HG03280 (cell line): Measurements from ENCODE around the gene LEMD1.

Experiments
- ATAC-seq: cut with Tn5 transposase; IDR thresholded peaks from one replicate; pipeline ENCODE4 v1.9.1; 2021; ENCODE audit warnings: mild to moderate bottlenecking, moderate library complexity; ENCODE audit not compliant: unreplicated experiment

LEMD1 gene

GRCh38 chr1:205337481-205337880 lies 84.4 kb downstream of the LEMD1 start:
- no peak for ATAC-seq

- ATAC-seq: no peak
Observed at GRCh38 chr1:205335692-205336091, 86.2 kb downstream of the LEMD1 start.

- ATAC-seq: no peak
Observed at GRCh38 chr1:205332015-205332791, 89.7 kb downstream of the LEMD1 start.
